Measurements from ENCODE around the gene BPNT1.

DNA sequence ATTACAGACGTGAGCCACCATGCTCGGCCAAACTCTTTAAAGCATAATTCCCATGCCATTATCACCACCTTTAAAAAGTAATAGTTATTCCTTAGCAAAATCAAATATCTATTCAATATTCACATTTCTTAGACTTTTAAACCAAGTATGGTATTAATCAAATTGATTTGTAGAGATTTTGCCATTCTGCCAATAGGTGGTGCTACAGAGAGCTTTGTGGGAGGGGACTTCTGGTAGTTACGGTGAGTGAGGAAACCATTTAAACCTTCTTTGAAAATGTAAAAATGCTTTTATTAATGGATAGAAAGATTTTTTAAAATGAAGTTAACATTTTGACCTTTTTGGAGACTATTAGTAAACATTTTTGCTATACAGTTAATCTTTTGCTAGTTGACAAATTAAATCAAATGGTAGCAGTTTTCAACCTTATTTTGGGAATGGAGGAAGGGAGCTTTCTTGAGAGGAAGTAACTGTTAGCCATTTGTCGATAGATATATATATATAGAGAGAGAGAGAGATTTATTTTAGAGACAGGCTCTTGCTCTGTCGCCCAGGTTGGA, 23.6 kb upstream of the BPNT1 start:
- TF ChIP-seq RAD21 (IDR thresholded peaks at IDR 0.05; ENCODE audit: low read depth), result peak; percentile 22; the same call in 1 of the 2 replicates
- no peak for TF ChIP-seq SIN3A (IDR thresholded peaks at IDR 0.05; ENCODE audit: low read depth)
- TF ChIP-seq POLR2A (IDR thresholded peaks at IDR 0.05; ENCODE audit: borderline replicate concordance, extremely low read depth, insufficient read depth, insufficient read length), result no peak
- TF ChIP-seq, protein P1, sequence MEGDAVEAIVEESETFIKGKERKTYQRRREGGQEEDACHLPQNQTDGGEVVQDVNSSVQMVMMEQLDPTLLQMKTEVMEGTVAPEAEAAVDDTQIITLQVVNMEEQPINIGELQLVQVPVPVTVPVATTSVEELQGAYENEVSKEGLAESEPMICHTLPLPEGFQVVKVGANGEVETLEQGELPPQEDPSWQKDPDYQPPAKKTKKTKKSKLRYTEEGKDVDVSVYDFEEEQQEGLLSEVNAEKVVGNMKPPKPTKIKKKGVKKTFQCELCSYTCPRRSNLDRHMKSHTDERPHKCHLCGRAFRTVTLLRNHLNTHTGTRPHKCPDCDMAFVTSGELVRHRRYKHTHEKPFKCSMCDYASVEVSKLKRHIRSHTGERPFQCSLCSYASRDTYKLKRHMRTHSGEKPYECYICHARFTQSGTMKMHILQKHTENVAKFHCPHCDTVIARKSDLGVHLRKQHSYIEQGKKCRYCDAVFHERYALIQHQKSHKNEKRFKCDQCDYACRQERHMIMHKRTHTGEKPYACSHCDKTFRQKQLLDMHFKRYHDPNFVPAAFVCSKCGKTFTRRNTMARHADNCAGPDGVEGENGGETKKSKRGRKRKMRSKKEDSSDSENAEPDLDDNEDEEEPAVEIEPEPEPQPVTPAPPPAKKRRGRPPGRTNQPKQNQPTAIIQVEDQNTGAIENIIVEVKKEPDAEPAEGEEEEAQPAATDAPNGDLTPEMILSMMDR (IDR thresholded peaks at IDR 0.05 in 2 of 3, conservative IDR thresholded peaks at IDR 0.05 in 1 of 3; ENCODE audit: borderline replicate concordance in 1 of 3, insufficient read depth in 1 of 3, low read depth in 2 of 3, low read length in 2 of 3), result peak; percentile 16 to 72 (median 67); a peak in 5 of 6 replicates
- TF ChIP-seq CBX3 (IDR thresholded peaks at IDR 0.05; ENCODE audit: low read depth), result no peak
- TF ChIP-seq SRF (IDR thresholded peaks at IDR 0.05; ENCODE audit: low read depth), result no peak
- TF ChIP-seq POLR2AphosphoS5 (IDR thresholded peaks at IDR 0.05; ENCODE audit: low read depth, low read length), result no peak
- TF ChIP-seq EZH2 (IDR thresholded peaks at IDR 0.05), result no peak
- no peak for TF ChIP-seq EZH2phosphoT487 (IDR thresholded peaks at IDR 0.05; ENCODE audit: borderline replicate concordance)
- TF ChIP-seq, protein P2, sequence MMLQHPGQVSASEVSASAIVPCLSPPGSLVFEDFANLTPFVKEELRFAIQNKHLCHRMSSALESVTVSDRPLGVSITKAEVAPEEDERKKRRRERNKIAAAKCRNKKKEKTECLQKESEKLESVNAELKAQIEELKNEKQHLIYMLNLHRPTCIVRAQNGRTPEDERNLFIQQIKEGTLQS (IDR thresholded peaks at IDR 0.05), result no peak
- no peak for TF ChIP-seq YY1 (IDR thresholded peaks at IDR 0.05; ENCODE audit: extremely low read depth, insufficient replicate concordance, low read depth, low read length)
- TF ChIP-seq TCF7L2 (IDR thresholded peaks at IDR 0.05; ENCODE audit: borderline replicate concordance, extremely low read depth, insufficient read depth, insufficient read length), result no peak
- TF ChIP-seq EGR1 (IDR thresholded peaks at IDR 0.05; ENCODE audit: low read depth), result no peak
